Activated T-cell treated with anti-CD3 and anti-CD28 coated beads for 24 hours (primary cell): ENCODE results near the gene CUL1.
"Not testable (repeated sequence)": the region's sequence is repeated elsewhere in the genome, so short reads cannot be mapped to it uniquely, and the experiment has no call there.

Source experiments
- DNase-seq: peaks from one replicate; pipeline ENCODE4 v3.0.0-alpha.2; 2020; ENCODE audit warnings: low read depth

Gene CUL1

GRCh38 chr7:148697256-148698006, 1.3 kb upstream of the CUL1 start:
- peak; percentile 61 for DNase-seq

GRCh38 chr7:148698007-148698396, 701 bp upstream of the CUL1 start:
- DNase-seq = peak; percentile 22

GRCh38 chr7:148699024-148699781, 500 bp downstream of the CUL1 start:
- DNase-seq = peak; percentile 33

- no peak for DNase-seq
These were observed 1.3 kb downstream of the CUL1 start for GRCh38 chr7:148699782-148700629.

GRCh38 chr7:148700661-148701064, 2.0 kb downstream of the CUL1 start:
- peak; percentile 40 for DNase-seq

- DNase-seq = no peak
These were observed 2.7 kb downstream of the CUL1 start for GRCh38 chr7:148701414-148701813.

- no peak for DNase-seq
These were observed 4.4 kb downstream of the CUL1 start for GRCh38 chr7:148702876-148703670.

GRCh38 chr7:148703671-148703962, 4.9 kb downstream of the CUL1 start:
- DNase-seq = not testable (repeated sequence)

- no peak for DNase-seq
These were observed 5.5 kb downstream of the CUL1 start for GRCh38 chr7:148704189-148704588.

- no peak for DNase-seq
These were observed 6.3 kb downstream of the CUL1 start for GRCh38 chr7:148704970-148705369.

GRCh38 chr7:148706368-148706767, 7.7 kb downstream of the CUL1 start:
- DNase-seq = no peak

GRCh38 chr7:148708026-148708885, 9.6 kb downstream of the CUL1 start:
- DNase-seq = no peak

GRCh38 chr7:148709014-148709413, 10.3 kb downstream of the CUL1 start:
- no peak for DNase-seq

- DNase-seq = not testable (repeated sequence)
These were observed 11.7 kb downstream of the CUL1 start for GRCh38 chr7:148710426-148710825.

GRCh38 chr7:148711191-148712102, 12.7 kb downstream of the CUL1 start:
- no peak for DNase-seq

- no peak for DNase-seq
These were observed 14.1 kb downstream of the CUL1 start for GRCh38 chr7:148712678-148713329.

- DNase-seq = no peak
These were observed 15.8 kb downstream of the CUL1 start for GRCh38 chr7:148714498-148714897.

- DNase-seq = no peak
These were observed 16.3 kb downstream of the CUL1 start for GRCh38 chr7:148715027-148715426.

GRCh38 chr7:148717266-148717793, 18.6 kb downstream of the CUL1 start:
- DNase-seq = no peak
